ENCODE data around the gene RILP.

The RILP gene

DNA sequence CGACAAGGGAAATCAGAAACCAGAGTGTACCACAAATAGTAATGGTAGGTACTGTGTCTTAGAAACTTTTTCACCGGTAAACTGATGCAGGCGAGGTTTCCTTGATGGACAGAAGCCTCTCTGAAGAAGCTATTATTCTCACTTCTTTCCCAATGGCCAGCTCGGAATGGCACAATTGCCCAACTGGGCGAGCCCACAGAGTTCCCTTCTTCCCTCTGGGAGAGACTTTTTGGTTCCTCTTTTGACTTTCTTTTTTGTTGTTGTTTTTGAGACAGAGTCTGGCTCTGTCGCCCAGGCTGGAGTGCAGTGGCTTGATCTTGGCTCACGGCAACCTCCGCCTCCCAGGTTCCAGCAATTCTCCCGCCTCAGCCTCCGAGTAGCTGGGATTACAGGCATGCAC, 38.0 kb downstream of the RILP start:
- TF ChIP-seq ZNF274 (IDR thresholded peaks at IDR 0.05; ENCODE audit: low read depth, low read length) = no peak

DNA sequence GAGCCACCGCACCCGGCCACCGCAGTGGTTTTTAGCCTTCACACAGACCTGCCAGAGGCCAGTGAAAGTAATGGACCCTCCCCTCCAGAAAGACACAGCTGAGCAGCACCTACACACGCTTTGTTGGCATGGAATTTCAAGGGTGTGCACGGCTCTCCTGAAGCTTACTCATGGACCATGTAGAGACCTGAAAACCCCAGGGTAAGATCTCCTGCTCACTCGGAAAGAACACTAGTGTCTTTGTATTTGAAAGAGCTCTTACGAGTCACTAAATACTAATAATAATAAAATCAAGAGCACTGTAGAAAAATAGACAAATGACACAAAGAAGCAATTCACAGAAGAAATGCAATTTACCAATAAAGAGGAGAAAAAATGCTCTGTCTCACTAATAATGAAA, 41.0 kb downstream of the RILP start:
- no peak for TF ChIP-seq ZNF274 (IDR thresholded peaks at IDR 0.05; ENCODE audit: low read depth, low read length)
- no peak overlapping the region for H3K4me3 ChIP-seq (ENCODE audit: low read length)

More for the DNA sequence above, 38.0 kb downstream of the RILP start:
- H3K4me3 ChIP-seq (ENCODE audit: low read length) = no peak overlapping the region

- TF ChIP-seq ZNF274 (IDR thresholded peaks at IDR 0.05; ENCODE audit: low read depth, low read length) = no peak
- H3K4me3 ChIP-seq (ENCODE audit: low read length) = no peak overlapping the region
Observed at GRCh38 chr17:1607971-1608320, 41.7 kb downstream of the RILP start.

GRCh38 chr17:1606352-1606985, 43.2 kb downstream of the RILP start:
- TF ChIP-seq ZNF274 (IDR thresholded peaks at IDR 0.05; ENCODE audit: low read depth, low read length) = no peak

DNA sequence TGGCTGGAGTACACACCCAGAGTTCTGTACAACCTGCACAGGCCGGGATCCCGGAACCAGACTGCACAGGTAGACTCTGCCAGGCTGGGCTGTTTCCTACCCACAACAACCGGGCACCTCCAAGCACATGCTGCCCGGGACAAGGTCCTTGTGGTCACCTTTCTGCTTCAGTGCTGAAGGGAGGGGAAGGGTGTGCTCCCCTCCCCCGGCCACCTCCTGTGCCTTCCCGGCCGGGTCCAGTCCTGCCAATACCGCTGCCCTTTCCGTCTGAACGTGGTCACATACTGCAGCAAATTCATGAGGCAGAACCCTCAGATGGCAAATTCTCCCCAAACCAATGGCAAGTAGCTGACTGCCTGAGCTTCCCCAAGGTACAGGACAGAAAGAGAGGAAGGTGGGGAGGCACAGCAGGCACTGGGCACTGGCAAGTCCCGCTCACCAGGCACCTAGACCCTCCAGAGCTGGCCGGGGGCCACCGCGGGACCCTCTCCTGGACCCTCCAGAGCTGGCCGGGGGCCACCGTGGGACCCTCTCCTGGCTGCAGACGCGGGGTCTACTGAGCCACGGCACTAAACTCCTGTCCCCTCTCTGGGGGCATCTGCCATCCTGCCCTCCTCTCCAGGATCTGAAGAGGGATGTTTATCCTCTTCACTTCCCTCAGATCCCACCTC, 43.9 kb downstream of the RILP start:
- TF ChIP-seq ZNF274 (IDR thresholded peaks at IDR 0.05; ENCODE audit: low read depth, low read length) = no peak
- H3K4me3 ChIP-seq (ENCODE audit: low read length) = no peak overlapping the region

More at GRCh38 chr17:1606352-1606985, 43.2 kb downstream of the RILP start:
- no peak overlapping the region for H3K4me3 ChIP-seq (ENCODE audit: low read length)

DNA sequence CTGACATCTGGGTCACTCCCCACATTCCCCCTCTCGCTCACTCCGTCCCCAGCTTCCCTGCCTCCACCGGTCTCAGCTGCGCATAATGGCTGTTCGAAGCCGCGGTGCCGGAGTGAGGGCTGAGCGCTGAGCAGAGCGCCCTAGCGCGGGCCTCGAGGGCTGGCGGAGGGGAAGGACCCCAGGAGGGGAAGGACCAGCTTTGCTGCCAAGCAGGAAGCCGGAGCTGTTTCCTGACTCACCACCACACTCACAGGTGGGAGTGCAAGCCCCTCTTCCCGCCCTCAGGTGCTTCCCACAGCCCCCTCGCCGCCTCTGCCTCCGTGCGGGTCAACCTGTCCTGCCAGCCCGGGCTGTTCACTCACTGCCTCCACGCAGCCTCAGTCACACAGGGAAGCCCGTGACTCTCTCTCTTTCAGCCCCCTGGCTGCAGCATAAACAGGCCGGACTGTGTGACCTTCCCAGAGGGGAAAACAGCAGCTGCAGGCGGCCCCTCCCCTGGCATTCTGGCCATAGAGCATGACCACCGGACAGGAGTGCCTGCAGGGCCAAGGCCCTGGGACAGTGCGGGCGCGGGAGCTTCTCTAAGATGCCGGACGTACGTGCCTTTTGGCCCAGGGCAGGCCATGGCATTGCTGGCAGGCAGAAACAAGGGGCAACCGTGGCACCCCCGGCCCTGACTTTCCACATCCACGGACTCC, 44.7 kb downstream of the RILP start:
- no peak for TF ChIP-seq ZNF274 (IDR thresholded peaks at IDR 0.05; ENCODE audit: low read depth, low read length)
- no peak overlapping the region for H3K4me3 ChIP-seq (ENCODE audit: low read length)

- H3K4me3 ChIP-seq (ENCODE audit: low read length) = no peak overlapping the region
- no peak for TF ChIP-seq ZNF274 (IDR thresholded peaks at IDR 0.05; ENCODE audit: low read depth, low read length)
Observed at GRCh38 chr17:1601571-1601970, 48.1 kb downstream of the RILP start.

DNA sequence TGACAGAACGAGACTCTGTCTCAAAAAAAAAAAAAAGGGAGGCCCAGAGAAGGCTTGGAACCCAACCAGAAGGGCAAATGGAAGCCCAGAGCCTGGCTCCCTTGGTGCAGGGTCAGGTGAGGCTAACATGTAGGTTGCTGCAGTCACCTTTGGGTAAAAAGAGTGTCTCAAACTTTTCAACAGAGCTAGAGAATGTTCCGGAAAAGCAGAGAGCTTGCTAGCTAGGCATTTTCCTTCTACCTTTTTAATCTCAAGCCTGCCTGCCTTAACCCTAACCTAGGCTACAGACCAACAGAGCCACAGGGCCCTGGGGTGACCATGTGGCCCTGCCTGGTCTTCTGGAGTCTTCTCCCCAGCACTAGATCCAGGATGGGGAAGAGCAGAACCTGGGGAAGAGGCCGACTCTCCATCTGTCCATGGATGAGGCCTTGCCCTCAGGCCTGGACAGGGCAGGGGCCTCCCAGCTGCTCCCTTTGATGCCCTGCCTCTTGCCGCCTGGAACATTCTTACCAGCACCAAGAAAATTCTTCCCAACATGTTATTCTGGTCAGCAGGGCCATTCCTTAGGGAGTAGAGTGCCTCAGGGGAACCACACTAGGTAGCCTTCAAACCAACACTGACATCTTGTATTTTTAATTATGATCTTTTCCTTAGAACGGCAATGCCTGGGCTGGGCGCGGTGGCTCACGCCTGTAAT, 51.1 kb downstream of the RILP start:
- no peak overlapping the region for H3K4me3 ChIP-seq (ENCODE audit: low read length)
- no peak for TF ChIP-seq ZNF274 (IDR thresholded peaks at IDR 0.05; ENCODE audit: low read depth, low read length)

- H3K4me3 ChIP-seq (ENCODE audit: low read length) = no peak overlapping the region
- TF ChIP-seq ZNF274 (IDR thresholded peaks at IDR 0.05; ENCODE audit: low read depth, low read length) = no peak
Observed at GRCh38 chr17:1597861-1598342, 51.8 kb downstream of the RILP start.
